Natural killer cell (primary cell): Measurements from ENCODE around the gene ST3GAL5. TPM values are rescaled to one million over a fixed set of nuclear protein-coding genes. Genes with fewer than 3 reads are reported as not detected.

Source experiments
- ATAC-seq, 3 donors: fragments of 150-1000 bp in 2 of 3; fragments of 200-7000 bp in 1 of 3; cut with Tn5 transposase; 1 replicate in 1 of 3; 2 replicates in 2 of 3; pipeline ENCODE4 v1.10.0; 2021; ENCODE audit warnings: mild to moderate bottlenecking in 2 of 3, moderate library complexity in 2 of 3
- DNase-seq, 2 donors: peaks; one replicate each; pipeline versions ENCODE4 v3.0.0 to v3.0.0-alpha.2; 2013 to 2021; ENCODE audit warnings: mixed read lengths in 1 of 2
- H3K27ac ChIP-seq: one replicate; pipeline ENCODE4 v1.5.1; 2013; ENCODE audit warnings: mild to moderate bottlenecking, low read length
- H3K27me3 ChIP-seq: one replicate; pipeline ENCODE4 v1.6.1; 2013; ENCODE audit warnings: low read length; ENCODE audit not compliant: control insufficient read depth, insufficient read depth
- H3K36me3 ChIP-seq: one replicate; pipeline ENCODE4 v1.6.1; 2013; ENCODE audit warnings: low read length; ENCODE audit not compliant: control insufficient read depth, insufficient read depth
- H3K4me1 ChIP-seq: one replicate; pipeline ENCODE4 v1.6.1; 2013; ENCODE audit warnings: low read length; ENCODE audit not compliant: control insufficient read depth, insufficient read depth
- H3K4me3 ChIP-seq: one replicate; pipeline ENCODE4 v1.5.1; 2013; ENCODE audit warnings: low read length
- H3K9me3 ChIP-seq: one replicate; pipeline ENCODE4 v1.6.1; 2013; ENCODE audit warnings: low read length; ENCODE audit not compliant: control insufficient read depth, insufficient read depth
- H3K27ac Mint-ChIP-seq, 2 donors: one replicate each; pipeline ENCODE4 v1.8.0; 2022; ENCODE audit warnings: mild to moderate bottlenecking in 2 of 2, mixed read lengths in 2 of 2, moderate library complexity in 1 of 2
- H3K27me3 Mint-ChIP-seq, 2 donors: one replicate each; pipeline ENCODE4 v1.8.0; 2022; ENCODE audit warnings: low read depth in 2 of 2, mixed read lengths in 2 of 2
- H3K36me3 Mint-ChIP-seq: one replicate; pipeline ENCODE4 v1.8.0; 2022; ENCODE audit warnings: mixed read lengths
- H3K4me1 Mint-ChIP-seq, 2 donors: one replicate each; pipeline ENCODE4 v1.8.0; 2022; ENCODE audit warnings: mixed read lengths in 2 of 2
- H3K4me3 Mint-ChIP-seq: one replicate; pipeline ENCODE4 v1.8.0; 2022; ENCODE audit warnings: mild to moderate bottlenecking, moderate library complexity, mixed read lengths
- H3K9me3 Mint-ChIP-seq, 2 donors: one replicate each; pipeline ENCODE4 v1.8.0; 2022; ENCODE audit warnings: mixed read lengths in 2 of 2
- CTCF ChIP-seq: fragments of 200-600 bp; IDR thresholded peaks from one replicate; pipeline ENCODE4 v1.8.0; 2022; ENCODE audit warnings: antibody characterized with exemption
- WGBS: methylation state at CpG from one replicate; pipeline ENCODE4 v1.1.7; 2013; ENCODE audit warnings: missing lambda C conversion rate; ENCODE audit not compliant: insufficient coverage; 5-methylcytosine and 5-hydroxymethylcytosine counted together
- intact Hi-C: fragments of 100-400 bp; cut with micrococcal nuclease; formaldehyde crosslinking; loops from one replicate; pipeline ENCODE4 v1.14.2; 2022
- total RNA-seq, 4 donors: library from RNA; stranded (reverse); fragments of 120-200 nt in 1 of 4; gene quantifications; one replicate each; pipeline versions ENCODE4 v1.2.3 to v1.2.4, GENCODE V29; 2013 to 2022

Gene ST3GAL5
- total RNA-seq, 3 donors from 2014 or later (not counting 1 experiment from before 2014, with no cell fraction given) = 54.6 to 72.4 (median 66.1) TPM

- WGBS = 88% methylated on average over 10 of the region's 10 CpGs
- no peak for DNase-seq
Measured at GRCh38 chr2:85814802-85815550, 73.8 kb downstream of the ST3GAL5 start.

DNA sequence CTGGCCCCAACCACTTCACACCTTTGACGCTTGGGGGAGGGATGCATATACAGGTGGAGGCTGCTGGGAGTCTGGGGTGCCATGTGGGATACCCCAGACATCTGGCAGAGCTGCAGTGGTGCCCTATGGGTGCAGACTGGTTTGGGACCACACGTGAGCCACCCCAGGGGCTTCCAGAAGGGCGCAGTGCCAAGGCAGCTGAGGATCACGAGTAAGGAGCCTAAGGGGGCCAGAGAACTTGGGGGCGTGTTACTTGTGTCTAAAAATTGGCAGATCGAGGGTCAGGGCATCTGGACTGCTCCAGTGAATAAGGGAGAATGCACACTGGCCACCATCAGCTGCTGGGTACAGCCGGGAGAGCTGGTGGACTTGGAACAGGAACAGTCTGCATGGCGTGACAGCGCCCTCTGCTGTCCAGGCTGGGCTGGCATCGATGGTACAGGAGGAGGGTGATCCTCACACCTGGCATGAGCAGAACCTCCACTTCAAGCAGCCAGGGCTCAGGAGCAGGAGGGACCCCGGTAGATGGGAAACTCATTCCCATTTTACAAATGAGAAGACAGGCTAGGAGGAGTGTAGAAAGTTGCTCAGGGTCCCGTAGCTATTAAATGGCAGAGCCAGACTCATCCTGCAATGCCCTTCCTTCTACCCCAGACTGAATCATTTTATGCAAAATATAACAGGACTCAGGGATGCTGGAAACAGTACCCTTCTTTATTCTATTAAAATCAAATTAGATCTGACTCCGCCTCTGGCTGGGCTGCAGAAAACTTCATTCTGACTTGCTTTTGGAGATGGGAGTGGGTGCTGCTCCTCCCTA lies 74.6 kb downstream of the ST3GAL5 start:
- H3K9me3 Mint-ChIP-seq = no peaks in the 10 kb centered on the region
- H3K9me3 ChIP-seq = no peaks in the 10 kb centered on the region
- no peaks in the 10 kb centered on the region for H3K36me3 ChIP-seq
- no peak overlapping the region for H3K27ac ChIP-seq
- no peaks in the 10 kb centered on the region for H3K27me3 ChIP-seq
- DNase-seq (peak; percentile 83 to 87), ATAC-seq (peak; percentile 91 to 99 (median 96))
- H3K4me3 Mint-ChIP-seq = no peak overlapping the region
- H3K4me3 ChIP-seq = no peak overlapping the region
- no peak overlapping the region for H3K27ac Mint-ChIP-seq
- intact Hi-C loops = loop anchor here (1.0 to 2.0 kb wide), 5 partner anchors 64 to 393 kb away; no protein-coding TSS in a partner anchor
- WGBS = 32% methylated on average over 11 of the region's 13 CpGs
- TF ChIP-seq CTCF = peak; percentile 92
- H3K27me3 Mint-ChIP-seq = peaks cover 5 to 11% of the 10 kb centered on the region in 2 donors
- no peaks in the 10 kb centered on the region for H3K36me3 Mint-ChIP-seq
- peaks cover 3% of the 10 kb centered on the region for H3K4me1 ChIP-seq
- H3K4me1 Mint-ChIP-seq = peaks cover 0 to 6% of the 10 kb centered on the region in 2 donors

More at GRCh38 chr2:85814802-85815550, 73.8 kb downstream of the ST3GAL5 start:
- H3K4me3 ChIP-seq = no peak overlapping the region
- H3K27me3 Mint-ChIP-seq = peaks cover 5 to 15% of the 10 kb centered on the region in 2 donors
- H3K9me3 ChIP-seq = no peaks in the 10 kb centered on the region
- no peaks in the 10 kb centered on the region for H3K27me3 ChIP-seq
- no peaks in the 10 kb centered on the region for H3K36me3 Mint-ChIP-seq
- no peak for ATAC-seq
- intact Hi-C loops = loop anchor here (1.0 to 2.0 kb wide), 5 partner anchors 65 to 394 kb away; no protein-coding TSS in a partner anchor
- no peaks in the 10 kb centered on the region for H3K9me3 Mint-ChIP-seq
- H3K4me1 ChIP-seq = peaks cover 3% of the 10 kb centered on the region
- peaks cover 0 to 6% of the 10 kb centered on the region in 2 donors for H3K4me1 Mint-ChIP-seq
- no peak overlapping the region for H3K27ac Mint-ChIP-seq
- TF ChIP-seq CTCF = no peak
- no peaks in the 10 kb centered on the region for H3K36me3 ChIP-seq
- H3K27ac ChIP-seq = no peak overlapping the region
- H3K4me3 Mint-ChIP-seq = no peak overlapping the region

- intact Hi-C loops = no loop called here
- no peaks in the 10 kb centered on the region for H3K36me3 ChIP-seq
- DNase-seq (no peak), ATAC-seq (no peak)
- no peak overlapping the region for H3K27ac ChIP-seq
- H3K9me3 ChIP-seq = no peaks in the 10 kb centered on the region
- peaks cover 3% of the 10 kb centered on the region for H3K4me1 ChIP-seq
- Mint-ChIP-seq H3K4me3 (no peak overlapping the region), H3K27me3 (peaks cover 5 to 11% of the 10 kb centered on the region in 2 donors), H3K27ac (no peak overlapping the region), H3K36me3 (no peaks in the 10 kb centered on the region), H3K9me3 (no peaks in the 10 kb centered on the region), H3K4me1 (peaks cover 0 to 6% of the 10 kb centered on the region in 2 donors)
- WGBS = 67% methylated on average over 6 of the region's 7 CpGs
- no peaks in the 10 kb centered on the region for H3K27me3 ChIP-seq
- H3K4me3 ChIP-seq = no peak overlapping the region
- no peak for TF ChIP-seq CTCF
Measured at GRCh38 chr2:85813211-85813981, 75.4 kb downstream of the ST3GAL5 start.
